AML-193 (cell line): Measurements from ENCODE around the gene APEX2.
"Not testable (repeated sequence)": the region's sequence is repeated elsewhere in the genome, so short reads cannot be mapped to it uniquely, and the experiment has no call there.

Experiments
- DNase-seq, 2 experiments: peaks; one replicate each; lab custom pipeline; 2025; lab: John Stamatoyannopoulos, UW

Gene APEX2

GRCh38 chrX:55014897-55015299 lies 14.7 kb downstream of the APEX2 start:
- DNase-seq: no peak

- DNase-seq: no peak
Measured at GRCh38 chrX:55026143-55026542, 26.0 kb downstream of the APEX2 start.

- no peak for DNase-seq
Measured at GRCh38 chrX:55026840-55027239, 26.7 kb downstream of the APEX2 start.

- no peak for DNase-seq
Measured at GRCh38 chrX:55028040-55028439, 27.9 kb downstream of the APEX2 start.

GRCh38 chrX:55028611-55029010 lies 28.4 kb downstream of the APEX2 start:
- DNase-seq: no peak

- DNase-seq: no peak
Measured at GRCh38 chrX:55029291-55029690, 29.1 kb downstream of the APEX2 start.

- DNase-seq: no peak
Measured at GRCh38 chrX:55030271-55031205, 30.4 kb downstream of the APEX2 start, which contains the start of gene ALAS2. Gene ALAS2, minus strand, starts transcription at chrX:55030977. Its CDS starts 4,977 bp downstream, at chrX:55026000.

GRCh38 chrX:55033429-55033828 lies 33.3 kb downstream of the APEX2 start:
- no peak for DNase-seq

- no peak for DNase-seq
Measured at GRCh38 chrX:55039471-55039870, 39.3 kb downstream of the APEX2 start.

- DNase-seq: no peak
Measured at GRCh38 chrX:55041514-55041913, 41.4 kb downstream of the APEX2 start.

GRCh38 chrX:55050599-55050998 lies 50.4 kb downstream of the APEX2 start:
- not testable (repeated sequence) for DNase-seq

GRCh38 chrX:55056820-55057674 lies 56.9 kb downstream of the APEX2 start:
- DNase-seq: no peak

- peak; percentile 3 to 27 for DNase-seq
Measured at GRCh38 chrX:55057675-55058249, 57.6 kb downstream of the APEX2 start.
